HG02938 (cell line): ENCODE data around the gene C17orf107.
"Not testable (repeated sequence)": the region's sequence is repeated elsewhere in the genome, so short reads cannot be mapped to it uniquely, and the experiment has no call there.

Source experiments
- ATAC-seq: cut with Tn5 transposase; IDR thresholded peaks from one replicate; pipeline ENCODE4 v1.9.1; 2021; ENCODE audit warnings: mild to moderate bottlenecking, moderate library complexity; ENCODE audit not compliant: unreplicated experiment

The C17orf107 gene

GRCh38 chr17:4898927-4899326 is 409 bp upstream of the C17orf107 start:
- no peak for ATAC-seq

DNA sequence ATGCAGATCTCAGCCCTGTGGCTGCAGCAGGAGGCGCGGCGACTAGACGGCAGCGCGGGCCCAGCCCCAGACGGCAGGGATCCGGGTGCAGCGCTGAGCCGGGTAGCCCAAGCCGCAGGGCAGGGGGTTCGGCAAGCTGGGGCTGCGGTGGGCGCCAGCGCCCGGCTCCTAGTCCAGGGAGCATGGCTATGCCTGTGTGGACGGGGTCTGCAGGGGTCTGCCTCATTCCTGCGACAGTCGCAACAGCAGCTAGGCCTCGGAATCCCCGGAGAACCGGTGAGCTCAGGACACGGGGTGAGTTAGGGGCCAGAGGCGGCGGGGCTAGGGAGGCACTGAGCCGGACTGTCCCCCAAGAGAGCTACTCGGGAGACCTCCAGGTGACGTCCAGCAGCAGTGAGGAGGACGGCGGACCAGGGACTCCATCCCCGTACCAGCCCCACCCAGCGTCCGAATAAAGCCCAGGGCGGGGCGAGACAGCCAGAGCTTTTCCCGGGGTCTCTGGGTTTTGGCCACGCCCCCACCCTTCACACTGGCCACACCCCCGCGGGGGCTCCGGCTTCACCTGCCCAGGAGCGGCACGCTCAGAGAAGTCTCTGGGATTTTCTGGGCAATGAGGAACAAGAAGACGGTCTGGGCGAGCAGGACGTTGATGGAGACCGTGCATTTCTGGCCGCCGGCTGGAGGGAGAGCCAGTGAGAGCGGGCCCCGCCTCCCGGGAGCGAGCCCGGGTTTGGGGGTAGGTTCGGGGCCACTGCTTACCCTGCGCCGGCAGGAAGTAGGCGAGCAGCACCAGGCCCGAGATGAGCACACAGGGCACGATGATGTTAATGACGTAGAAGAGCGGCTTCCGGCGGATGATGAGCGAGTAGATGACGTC is 1.1 kb downstream of the C17orf107 start:
- ATAC-seq, result no peak

GRCh38 chr17:4901108-4901647 is 1.8 kb downstream of the C17orf107 start:
- ATAC-seq, result no peak

DNA sequence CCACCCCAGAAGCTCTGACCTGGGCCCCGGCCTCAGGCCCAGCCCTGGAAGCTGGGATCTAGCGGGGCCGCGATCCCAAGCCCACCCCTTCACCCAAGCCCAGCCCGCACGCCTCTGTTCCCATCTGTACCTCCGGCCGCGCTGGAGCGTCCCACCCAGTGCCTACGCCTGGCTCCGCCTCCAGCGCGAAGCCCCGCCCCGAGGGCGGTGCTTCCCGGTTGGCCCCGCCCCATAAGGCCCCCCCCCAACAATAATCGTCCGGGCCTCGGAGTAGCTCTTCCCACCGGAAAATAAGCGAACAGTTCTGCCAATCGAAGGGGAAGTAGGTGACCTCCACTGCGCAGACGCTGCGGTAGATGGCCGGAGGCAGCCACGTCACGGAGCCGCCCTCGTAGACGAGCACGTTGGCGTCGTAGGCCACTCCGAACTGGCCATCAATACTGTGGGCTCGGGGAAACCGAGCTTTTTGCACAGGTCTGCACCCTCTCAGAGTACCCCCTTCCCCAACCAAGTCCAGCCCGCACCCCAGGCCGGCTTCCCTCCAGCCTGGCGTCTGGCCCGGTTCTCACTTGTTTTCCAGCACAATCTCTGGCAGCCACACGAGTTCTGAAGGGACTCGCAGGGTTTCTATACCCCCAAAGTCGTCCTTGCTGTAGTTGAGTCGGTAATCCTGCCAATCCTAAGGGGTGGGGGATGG is 2.5 kb downstream of the C17orf107 start:
- ATAC-seq, result no peak

DNA sequence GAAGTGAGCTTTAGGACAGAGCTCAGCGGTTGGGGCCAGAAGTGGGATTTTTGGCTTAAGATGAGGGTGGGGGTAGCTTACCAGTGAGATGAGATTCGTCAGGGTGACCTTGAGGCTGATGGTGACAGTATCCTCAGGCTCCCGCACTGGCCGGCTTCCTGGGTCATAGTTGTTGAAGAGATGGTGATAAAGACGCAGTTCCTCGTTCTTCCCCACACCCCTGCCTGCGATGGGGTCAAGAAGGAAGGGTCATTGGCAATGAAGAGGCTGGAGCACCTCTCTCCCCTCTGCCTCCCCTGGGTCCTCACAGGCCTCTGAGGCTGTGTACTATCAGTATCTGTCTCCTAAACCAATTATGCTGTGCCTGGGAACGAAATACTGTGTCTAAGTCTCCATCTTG is 3.2 kb downstream of the C17orf107 start:
- ATAC-seq, result no peak

DNA sequence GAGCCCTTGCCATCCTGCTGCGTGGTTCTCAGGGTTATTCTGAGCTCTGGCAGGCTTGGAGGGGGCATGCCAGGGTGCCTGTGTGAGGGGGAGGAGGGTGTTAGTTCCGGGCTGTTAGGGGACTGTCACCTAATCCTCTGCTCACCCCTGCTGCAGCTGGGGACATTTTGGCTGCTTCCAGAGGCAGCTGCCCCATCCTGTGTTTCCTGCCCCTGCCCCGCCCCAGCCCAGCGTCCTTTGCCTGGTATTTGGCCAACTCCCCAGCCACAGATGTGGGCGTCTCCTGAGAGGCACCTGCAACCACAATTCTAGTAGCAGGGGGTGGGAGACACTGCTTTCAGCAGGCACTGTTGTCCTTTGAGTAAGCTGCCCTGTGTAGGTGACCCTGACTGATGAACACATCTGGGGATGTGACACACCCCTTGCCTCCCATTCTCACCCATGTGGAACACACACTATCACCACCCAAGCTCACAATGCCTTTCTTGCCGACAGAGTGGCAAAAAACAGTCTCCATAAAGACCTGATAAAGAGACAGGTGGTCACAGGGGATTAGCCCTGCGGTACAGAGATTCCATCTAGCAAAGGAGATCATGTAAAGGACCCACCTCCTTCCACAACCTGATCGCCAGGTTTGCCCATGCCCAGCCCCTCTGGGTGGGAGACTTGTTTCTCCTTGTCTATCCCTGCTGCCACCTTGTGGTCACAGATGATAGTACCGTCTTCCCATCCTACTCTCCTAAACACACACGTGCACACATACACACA is 3.9 kb downstream of the C17orf107 start, which contains the start of gene CHRNE:
Gene CHRNE, minus strand, starts transcription at position 48 of the 768 bp plus-strand sequence. Its CDS starts 35 bp downstream, at position 13.
- no peak for ATAC-seq

- ATAC-seq, result not testable (repeated sequence)
Measured at GRCh38 chr17:4906642-4907041, 7.3 kb downstream of the C17orf107 start.

DNA sequence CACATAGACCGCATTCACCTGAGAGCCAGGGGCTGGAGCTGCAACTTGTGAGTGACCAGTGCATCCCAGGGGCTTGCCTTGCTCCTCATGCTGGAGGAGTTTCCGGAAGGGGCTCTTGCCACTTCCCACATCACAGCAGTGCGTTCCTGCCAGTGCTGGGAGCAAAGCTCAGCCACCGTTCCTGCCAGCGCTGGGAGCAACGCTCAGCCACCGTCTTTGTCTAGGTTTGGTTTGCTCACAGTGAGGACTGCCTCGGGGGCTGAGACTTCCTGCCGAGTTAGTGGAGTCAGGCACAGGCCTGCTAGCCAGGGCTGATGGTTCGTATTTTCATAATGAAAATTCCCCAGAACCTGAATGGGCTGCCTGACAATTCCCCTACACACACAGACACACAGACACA is 9.0 kb downstream of the C17orf107 start:
- ATAC-seq, result no peak

DNA sequence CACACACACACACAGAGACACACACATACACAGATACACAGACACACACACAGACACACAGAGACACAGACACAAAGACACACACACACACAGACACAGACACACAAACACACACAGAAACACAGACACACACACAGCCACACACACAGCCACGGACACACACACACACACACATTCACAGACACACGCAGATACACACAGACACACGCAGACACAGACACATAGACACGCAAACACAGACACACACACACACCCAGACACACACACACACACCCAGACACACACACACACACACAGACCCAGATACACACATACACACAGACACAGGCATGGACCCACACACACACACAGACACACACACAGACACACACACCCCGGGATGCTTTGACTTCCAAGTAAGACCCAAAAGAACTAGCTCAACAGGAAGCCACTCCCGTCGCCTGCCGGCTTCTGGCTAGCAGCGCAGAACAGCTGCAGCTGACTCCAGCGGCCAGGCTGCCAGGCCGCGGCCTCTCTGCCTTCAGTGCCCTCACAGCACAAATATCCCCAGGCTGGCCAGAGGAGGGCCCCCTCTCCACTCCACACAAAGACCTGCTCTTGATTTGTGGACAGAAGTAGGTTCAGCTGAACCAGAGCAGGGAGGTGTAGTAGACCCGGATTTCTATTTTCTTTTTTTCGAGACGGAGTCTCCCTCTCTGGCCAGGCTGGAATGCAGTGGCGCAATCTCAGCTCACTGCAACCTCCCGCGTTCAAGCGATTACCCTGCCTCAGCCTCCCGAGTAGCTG is 9.6 kb downstream of the C17orf107 start:
- no peak for ATAC-seq

GRCh38 chr17:4913994-4914393 is 14.7 kb downstream of the C17orf107 start:
- no peak for ATAC-seq

DNA sequence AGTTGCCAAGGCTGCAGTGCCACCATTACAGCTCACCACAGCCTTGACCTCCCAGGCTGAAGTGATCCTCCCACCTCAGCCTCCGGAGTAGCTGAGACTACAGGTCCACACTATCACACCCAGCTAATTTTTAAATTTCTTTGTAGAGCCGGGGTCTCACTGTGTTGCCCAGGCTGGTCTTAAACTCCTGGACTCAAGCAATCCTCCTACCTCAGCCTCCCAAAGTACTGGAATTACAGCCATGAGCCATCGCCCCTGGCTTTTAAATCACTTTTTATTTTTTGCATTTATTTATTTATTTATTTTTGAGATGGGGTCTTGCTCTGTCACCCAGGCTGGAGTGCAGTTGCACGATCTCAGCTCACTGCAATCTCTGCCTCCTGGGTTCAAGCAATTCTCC is 15.2 kb downstream of the C17orf107 start:
- not testable (repeated sequence) for ATAC-seq

DNA sequence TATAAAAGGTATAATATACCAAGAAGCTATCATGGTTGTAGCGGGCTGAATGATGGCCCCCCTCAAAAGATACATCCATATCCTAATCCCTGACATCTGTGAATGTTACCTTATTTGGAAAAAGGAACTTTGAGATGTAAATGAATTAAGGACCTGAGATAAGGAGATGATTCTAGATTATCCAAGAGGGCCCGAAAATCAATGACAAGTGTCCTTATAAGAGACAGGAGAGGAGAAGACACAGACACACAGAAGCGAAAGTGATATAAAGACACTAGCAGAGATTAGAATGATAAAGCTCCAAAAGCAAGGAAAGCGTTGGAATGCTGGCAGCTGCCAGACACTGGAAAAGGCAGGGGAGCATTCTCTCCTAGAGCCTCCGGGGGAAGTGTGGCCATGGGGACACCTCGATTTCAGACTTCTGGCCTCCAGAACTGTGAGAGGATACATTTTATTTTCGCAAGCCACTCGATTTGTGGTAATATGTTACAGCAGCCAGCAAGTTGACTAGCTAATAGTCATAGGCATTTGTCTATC is 20.2 kb downstream of the C17orf107 start:
- no peak for ATAC-seq

DNA sequence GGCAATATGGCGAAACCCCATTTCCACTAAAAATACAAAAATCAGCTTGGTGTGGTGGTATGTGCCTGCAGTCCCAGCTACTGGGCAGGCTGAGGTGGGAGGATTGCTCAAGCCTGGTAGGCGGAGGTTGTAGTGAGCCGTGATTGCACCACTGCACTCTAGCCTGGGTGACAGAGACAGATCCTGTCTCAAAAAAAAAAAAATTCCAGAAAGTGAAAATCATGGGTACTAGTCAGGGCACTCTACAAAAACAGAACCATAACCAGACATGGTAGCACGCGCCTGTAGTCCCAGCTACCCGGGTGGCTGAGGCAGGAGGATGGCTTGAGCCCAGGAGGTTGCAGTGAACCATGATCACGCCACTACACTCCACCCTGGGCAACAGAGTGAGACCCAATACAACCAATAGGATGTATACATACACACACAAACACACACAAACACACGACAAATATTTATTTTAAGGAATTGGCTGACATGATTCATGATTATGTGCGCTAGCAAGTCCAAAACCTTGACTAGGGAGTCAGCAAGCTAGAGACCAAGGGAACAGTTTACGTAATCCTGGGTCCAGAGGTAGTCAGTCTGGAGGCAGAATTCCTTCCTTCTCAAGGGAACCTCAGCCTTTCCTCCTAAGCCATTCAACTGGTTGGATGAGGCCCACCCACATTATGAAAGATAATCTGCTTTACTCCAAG is 21.2 kb downstream of the C17orf107 start:
- no peak for ATAC-seq

DNA sequence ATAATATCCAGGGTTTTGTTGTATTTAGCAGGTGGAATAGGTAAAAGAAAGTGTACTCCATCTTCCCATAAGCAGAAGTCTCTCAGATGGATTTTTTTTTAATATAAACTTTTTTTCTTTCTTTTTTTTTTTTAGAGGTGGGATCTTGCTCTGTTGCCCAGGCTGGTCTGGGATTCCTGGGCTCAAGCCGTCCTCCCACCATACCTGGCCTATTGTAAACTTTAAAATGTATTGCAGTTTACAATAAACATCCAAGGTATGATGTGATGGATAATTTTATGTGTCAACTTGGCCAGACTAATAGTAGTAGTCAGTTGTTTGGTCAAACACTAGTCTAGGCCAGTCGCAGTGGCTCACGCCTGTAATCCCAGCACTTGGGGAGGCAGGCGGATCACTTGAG is 22.0 kb downstream of the C17orf107 start:
- ATAC-seq, result no peak

DNA sequence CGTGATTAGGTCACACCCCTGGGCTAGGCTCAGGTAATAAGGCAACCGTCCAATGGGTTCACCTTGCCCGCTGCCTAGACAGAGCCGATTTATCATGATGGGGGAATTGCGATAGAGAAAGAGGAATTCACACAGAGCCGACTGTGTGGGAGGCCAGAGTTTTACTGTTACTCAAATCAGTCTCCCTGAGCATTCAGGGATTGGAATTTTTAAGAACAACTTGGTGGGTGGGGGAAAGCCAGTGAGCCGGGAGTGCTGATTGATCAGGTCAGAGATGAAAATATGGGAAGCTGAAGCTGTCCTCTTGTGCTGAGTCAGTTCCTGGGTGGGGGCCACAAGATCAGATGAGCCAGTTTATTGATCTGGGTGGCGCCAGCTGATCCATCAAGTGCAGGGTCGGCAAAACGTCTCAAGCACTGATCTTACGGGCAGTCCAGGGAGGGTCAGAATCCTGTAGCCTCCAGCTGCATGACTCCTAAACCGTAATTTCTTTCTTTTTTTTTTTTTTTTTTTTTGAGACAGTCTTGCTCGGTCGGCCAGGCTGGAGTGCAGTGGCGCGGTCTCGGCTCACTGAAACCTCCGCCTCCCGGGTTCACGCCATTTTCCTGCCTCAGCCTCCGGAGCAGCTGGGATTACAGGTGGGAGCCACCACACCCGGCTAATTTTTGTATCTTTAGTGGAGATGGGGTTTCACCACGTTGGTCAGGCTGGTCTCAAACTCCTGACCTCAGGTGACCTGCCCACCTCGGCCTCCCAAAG is 27.4 kb downstream of the C17orf107 start:
- ATAC-seq, result not testable (repeated sequence)

DNA sequence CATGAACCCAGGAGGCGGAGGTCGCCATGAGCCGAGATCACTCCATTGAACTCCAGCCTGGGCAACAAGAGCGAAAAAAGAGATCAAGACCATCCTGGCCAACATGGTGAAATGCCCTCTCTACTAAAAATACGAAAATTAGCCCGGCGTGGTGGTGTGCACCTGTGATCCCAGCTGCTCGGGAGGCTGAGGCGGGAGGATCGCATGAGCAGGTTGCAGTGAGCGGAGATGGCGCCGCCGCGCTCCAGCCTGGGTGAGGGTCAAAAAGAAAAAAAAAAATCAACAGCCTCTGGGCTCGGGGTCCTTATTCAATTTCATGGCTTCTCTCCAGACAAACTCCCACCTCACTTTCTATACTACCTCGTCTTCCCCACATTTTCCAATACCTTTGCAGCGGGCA is 29.5 kb downstream of the C17orf107 start:
- ATAC-seq, result no peak

GRCh38 chr17:4931963-4932362 is 32.6 kb downstream of the C17orf107 start, which contains the start of gene GP1BA:
GP1BA (plus strand) TSS chr17:4932277; CDS start chr17:4932605, 328 bp downstream.
- no peak for ATAC-seq

DNA sequence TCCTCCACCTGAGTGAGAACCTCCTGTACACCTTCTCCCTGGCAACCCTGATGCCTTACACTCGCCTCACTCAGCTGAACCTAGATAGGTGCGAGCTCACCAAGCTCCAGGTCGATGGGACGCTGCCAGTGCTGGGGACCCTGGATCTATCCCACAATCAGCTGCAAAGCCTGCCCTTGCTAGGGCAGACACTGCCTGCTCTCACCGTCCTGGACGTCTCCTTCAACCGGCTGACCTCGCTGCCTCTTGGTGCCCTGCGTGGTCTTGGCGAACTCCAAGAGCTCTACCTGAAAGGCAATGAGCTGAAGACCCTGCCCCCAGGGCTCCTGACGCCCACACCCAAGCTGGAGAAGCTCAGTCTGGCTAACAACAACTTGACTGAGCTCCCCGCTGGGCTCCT is 33.4 kb downstream of the C17orf107 start:
- no peak for ATAC-seq

GRCh38 chr17:4933646-4934045 is 34.3 kb downstream of the C17orf107 start:
- no peak for ATAC-seq
